ENCODE results near the gene GUCY2D. TPM values are rescaled to one million over a fixed set of nuclear protein-coding genes. Genes with fewer than 3 reads are reported as not detected.

Gene GUCY2D
- total RNA-seq, 3 donors from 2014 or later (not counting 1 experiment from before 2014, with no cell fraction given): not detected

- peaks cover 10% of the 10 kb centered on the region for H3K27me3 ChIP-seq (ENCODE audit: control insufficient read depth, insufficient read depth, low read length)
- no peak for ATAC-seq
- WGBS (ENCODE audit: insufficient coverage): 57% methylated on average over 2 of the region's 3 CpGs
Observed at GRCh38 chr17:8018436-8018835, 16.0 kb downstream of the GUCY2D start.

GRCh38 chr17:8019166-8019565, 16.8 kb downstream of the GUCY2D start:
- no peaks in the 10 kb centered on the region for H3K36me3 ChIP-seq (ENCODE audit: control insufficient read depth, insufficient read depth, low read length)
- DNase-seq: no peak

More at GRCh38 chr17:8018436-8018835, 16.0 kb downstream of the GUCY2D start:
- no peaks in the 10 kb centered on the region for H3K36me3 ChIP-seq (ENCODE audit: control insufficient read depth, insufficient read depth, low read length)
- no peak for TF ChIP-seq CTCF (IDR thresholded peaks at IDR 0.05)
- Mint-ChIP-seq H3K36me3 (no peaks in the 10 kb centered on the region), H3K27me3 (ENCODE audit: low read depth in 2 of 2) (peaks cover 0 to 30% of the 10 kb centered on the region in 2 donors), H3K27ac (no peak overlapping the region), H3K9me3 (no peaks in the 10 kb centered on the region), H3K4me3 (no peak overlapping the region), H3K4me1 (peaks cover 8 to 16% of the 10 kb centered on the region in 2 donors)
- DNase-seq: no peak
- no peaks in the 10 kb centered on the region for H3K9me3 ChIP-seq (ENCODE audit: control insufficient read depth, insufficient read depth, low read length)
- intact Hi-C loops (cut with micrococcal nuclease): loop anchor here (5.0 kb wide), 1 partner anchor 39 kb away; no protein-coding TSS in a partner anchor
- peaks cover 36% of the 10 kb centered on the region for H3K4me1 ChIP-seq (ENCODE audit: control insufficient read depth, insufficient read depth, low read length)
- no peak overlapping the region for H3K27ac ChIP-seq (ENCODE audit: low read length)
- H3K4me3 ChIP-seq (ENCODE audit: low read length): no peak overlapping the region

GRCh38 chr17:8019665-8020650, 17.5 kb downstream of the GUCY2D start:
- Histone ChIP-seq H3K4me3 (ENCODE audit: low read length) (no peak overlapping the region), H3K9me3 (ENCODE audit: control insufficient read depth, insufficient read depth, low read length) (no peaks in the 10 kb centered on the region), H3K4me1 (ENCODE audit: control insufficient read depth, insufficient read depth, low read length) (peaks cover 33% of the 10 kb centered on the region), H3K27me3 (ENCODE audit: control insufficient read depth, insufficient read depth, low read length) (peaks cover 10% of the 10 kb centered on the region), H3K27ac (ENCODE audit: low read length) (no peak overlapping the region), H3K36me3 (ENCODE audit: control insufficient read depth, insufficient read depth, low read length) (no peaks in the 10 kb centered on the region)
- Mint-ChIP-seq H3K36me3 (no peaks in the 10 kb centered on the region), H3K9me3 (no peaks in the 10 kb centered on the region), H3K4me3 (no peak overlapping the region), H3K4me1 (peaks cover 8 to 12% of the 10 kb centered on the region in 2 donors), H3K27me3 (ENCODE audit: low read depth in 2 of 2) (peaks cover 0 to 28% of the 10 kb centered on the region in 2 donors), H3K27ac (no peak overlapping the region)
- 74% methylated on average over 15 of the region's 16 CpGs for WGBS (ENCODE audit: insufficient coverage)
- no peak for TF ChIP-seq CTCF (IDR thresholded peaks at IDR 0.05)
- no peak for DNase-seq
- ATAC-seq: peak in 2 of 3 donors; percentile 28 to 30
- intact Hi-C loops (cut with micrococcal nuclease): loop anchor here (5.0 kb wide), 1 partner anchor 37 kb away; no protein-coding TSS in a partner anchor

More at GRCh38 chr17:8019166-8019565, 16.8 kb downstream of the GUCY2D start:
- no peaks in the 10 kb centered on the region for H3K9me3 ChIP-seq (ENCODE audit: control insufficient read depth, insufficient read depth, low read length)
- Mint-ChIP-seq H3K27ac (no peak overlapping the region), H3K27me3 (ENCODE audit: low read depth in 2 of 2) (peaks cover 0 to 27% of the 10 kb centered on the region in 2 donors), H3K4me3 (no peak overlapping the region), H3K9me3 (no peaks in the 10 kb centered on the region), H3K36me3 (no peaks in the 10 kb centered on the region), H3K4me1 (peaks cover 8 to 12% of the 10 kb centered on the region in 2 donors)
- peaks cover 33% of the 10 kb centered on the region for H3K4me1 ChIP-seq (ENCODE audit: control insufficient read depth, insufficient read depth, low read length)
- no peak for ATAC-seq
- no peak overlapping the region for H3K4me3 ChIP-seq (ENCODE audit: low read length)
- intact Hi-C loops (cut with micrococcal nuclease): loop anchor here (5.0 kb wide), 1 partner anchor 38 kb away; no protein-coding TSS in a partner anchor
- H3K27me3 ChIP-seq (ENCODE audit: control insufficient read depth, insufficient read depth, low read length): peaks cover 10% of the 10 kb centered on the region
- H3K27ac ChIP-seq (ENCODE audit: low read length): no peak overlapping the region
- WGBS (ENCODE audit: insufficient coverage): 63% methylated on average over 3 of the region's 5 CpGs
- TF ChIP-seq CTCF (IDR thresholded peaks at IDR 0.05): no peak

Data from natural killer cell (primary cell).